Neural crest cell (in vitro differentiated cells): Measurements from ENCODE around the gene SQOR. TPM values are rescaled to one million over a fixed set of nuclear protein-coding genes. Genes with fewer than 3 reads are reported as not detected.

Experiments
- DNase-seq: peaks from one replicate; pipeline ENCODE4 v3.0.0; 2021; ENCODE audit warnings: low read depth, mixed read lengths, low spot score
- H3K27ac Mint-ChIP-seq: one replicate; pipeline ENCODE4 v1.8.0; 2021; ENCODE audit warnings: mild to moderate bottlenecking, mixed read lengths; ENCODE audit not compliant: unreplicated experiment
- H3K27me3 Mint-ChIP-seq: 2 replicates; pipeline ENCODE4 v1.8.0; 2021; ENCODE audit warnings: low read depth, mild to moderate bottlenecking, mixed read lengths
- H3K36me3 Mint-ChIP-seq: 2 replicates; pipeline ENCODE4 v1.8.0; 2021; ENCODE audit warnings: low read depth, mild to moderate bottlenecking, mixed read lengths
- H3K4me1 Mint-ChIP-seq: 2 replicates; pipeline ENCODE4 v1.8.0; 2021; ENCODE audit warnings: mixed read lengths
- H3K4me3 Mint-ChIP-seq: one replicate; pipeline ENCODE4 v1.8.0; 2021; ENCODE audit warnings: mild to moderate bottlenecking, mixed read lengths
- H3K9me3 Mint-ChIP-seq: 2 replicates; pipeline ENCODE4 v1.8.0; 2021; ENCODE audit warnings: mixed read lengths
- total RNA-seq: library from RNA; stranded (reverse); gene quantifications from 2 replicates; pipeline ENCODE4 v1.2.1, GENCODE V29; 2021
- TF ChIP-seq, protein P1 (sequence below): fragments of 200-600 bp; sonication (generic); conservative IDR thresholded peaks from 2 replicates; pipeline ENCODE4 v1.5.0; 2021; ENCODE audit warnings: antibody characterized with exemption, mild to moderate bottlenecking

SQOR gene
- total RNA-seq, 1 donor from 2014 or later, result not detected

DNA sequence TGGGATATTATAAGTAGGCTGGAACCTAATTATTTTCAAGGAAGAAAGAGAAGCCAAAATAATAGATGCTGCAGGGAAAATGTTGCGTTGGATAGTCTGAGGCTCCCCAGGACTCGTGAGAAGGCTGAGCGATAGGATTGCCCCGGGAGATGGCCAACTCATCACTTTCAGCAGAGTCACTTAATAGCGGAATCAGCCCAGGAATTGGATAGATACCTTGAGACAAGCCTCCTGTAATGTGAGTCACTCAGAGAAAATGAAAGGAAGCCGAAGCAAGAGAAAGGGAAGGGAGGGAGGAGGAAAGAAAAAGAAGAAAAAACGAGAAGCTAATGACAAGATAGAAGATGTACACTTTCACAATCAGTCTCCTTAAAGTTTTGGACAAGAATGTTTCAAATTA lies 94.3 kb downstream of the SQOR start:
- no peak overlapping the region for H3K4me3 Mint-ChIP-seq
- H3K9me3 Mint-ChIP-seq, result no peaks in the 10 kb centered on the region
- H3K4me1 Mint-ChIP-seq, result peaks cover 5% of the 10 kb centered on the region
- H3K36me3 Mint-ChIP-seq, result no peaks in the 10 kb centered on the region
- TF ChIP-seq, protein P1, sequence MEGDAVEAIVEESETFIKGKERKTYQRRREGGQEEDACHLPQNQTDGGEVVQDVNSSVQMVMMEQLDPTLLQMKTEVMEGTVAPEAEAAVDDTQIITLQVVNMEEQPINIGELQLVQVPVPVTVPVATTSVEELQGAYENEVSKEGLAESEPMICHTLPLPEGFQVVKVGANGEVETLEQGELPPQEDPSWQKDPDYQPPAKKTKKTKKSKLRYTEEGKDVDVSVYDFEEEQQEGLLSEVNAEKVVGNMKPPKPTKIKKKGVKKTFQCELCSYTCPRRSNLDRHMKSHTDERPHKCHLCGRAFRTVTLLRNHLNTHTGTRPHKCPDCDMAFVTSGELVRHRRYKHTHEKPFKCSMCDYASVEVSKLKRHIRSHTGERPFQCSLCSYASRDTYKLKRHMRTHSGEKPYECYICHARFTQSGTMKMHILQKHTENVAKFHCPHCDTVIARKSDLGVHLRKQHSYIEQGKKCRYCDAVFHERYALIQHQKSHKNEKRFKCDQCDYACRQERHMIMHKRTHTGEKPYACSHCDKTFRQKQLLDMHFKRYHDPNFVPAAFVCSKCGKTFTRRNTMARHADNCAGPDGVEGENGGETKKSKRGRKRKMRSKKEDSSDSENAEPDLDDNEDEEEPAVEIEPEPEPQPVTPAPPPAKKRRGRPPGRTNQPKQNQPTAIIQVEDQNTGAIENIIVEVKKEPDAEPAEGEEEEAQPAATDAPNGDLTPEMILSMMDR, result no peak
- DNase-seq, result no peak
- no peaks in the 10 kb centered on the region for H3K27me3 Mint-ChIP-seq
- H3K27ac Mint-ChIP-seq, result no peak overlapping the region

DNA sequence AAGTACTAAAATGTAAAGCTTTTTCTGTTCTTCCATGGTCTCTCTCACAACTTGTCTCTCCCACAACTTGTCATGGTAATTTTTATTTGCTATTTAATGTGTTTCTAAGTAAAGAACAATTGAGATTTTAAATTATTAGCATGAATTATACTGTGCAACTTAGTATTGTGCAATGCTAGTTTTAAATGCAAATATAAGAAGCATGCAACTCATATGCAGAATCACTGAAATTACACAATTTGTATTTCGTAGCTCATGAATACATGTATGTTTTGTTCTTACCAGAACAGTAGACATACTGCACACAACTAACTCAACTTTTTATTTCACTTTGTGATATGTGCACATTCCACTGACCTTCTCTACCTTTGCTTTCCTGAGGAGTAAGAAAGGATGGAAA lies 96.5 kb downstream of the SQOR start:
- no peaks in the 10 kb centered on the region for H3K4me1 Mint-ChIP-seq
- H3K4me3 Mint-ChIP-seq, result no peak overlapping the region
- no peak overlapping the region for H3K27ac Mint-ChIP-seq
- TF ChIP-seq, protein P1, result no peak
- no peak for DNase-seq
- no peaks in the 10 kb centered on the region for H3K36me3 Mint-ChIP-seq
- no peaks in the 10 kb centered on the region for H3K27me3 Mint-ChIP-seq
- no peaks in the 10 kb centered on the region for H3K9me3 Mint-ChIP-seq

DNA sequence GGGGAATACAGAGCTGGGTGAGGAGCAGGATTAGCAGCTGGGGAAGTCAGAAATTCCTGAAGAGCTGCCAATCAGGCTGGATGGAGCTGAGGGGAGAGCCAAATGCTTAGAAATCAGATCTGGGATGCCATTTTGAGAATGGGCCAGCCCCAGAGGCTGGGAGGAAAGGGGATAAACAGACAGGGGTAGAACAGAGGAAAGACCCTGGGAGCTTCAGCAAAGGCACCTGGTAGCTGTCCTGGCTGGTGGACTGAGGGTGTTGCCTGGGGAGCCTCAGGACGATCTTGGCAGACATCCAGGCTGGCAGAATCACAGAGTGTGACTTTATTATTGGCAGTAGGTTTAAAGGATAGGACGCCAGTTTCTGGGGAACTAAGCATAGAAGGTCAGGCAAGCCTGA lies 97.8 kb downstream of the SQOR start:
- H3K4me1 Mint-ChIP-seq, result no peaks in the 10 kb centered on the region
- no peak overlapping the region for H3K4me3 Mint-ChIP-seq
- H3K27ac Mint-ChIP-seq, result no peak overlapping the region
- no peaks in the 10 kb centered on the region for H3K36me3 Mint-ChIP-seq
- no peaks in the 10 kb centered on the region for H3K9me3 Mint-ChIP-seq
- H3K27me3 Mint-ChIP-seq, result no peaks in the 10 kb centered on the region
- no peak for DNase-seq
- TF ChIP-seq, protein P1, result no peak

DNA sequence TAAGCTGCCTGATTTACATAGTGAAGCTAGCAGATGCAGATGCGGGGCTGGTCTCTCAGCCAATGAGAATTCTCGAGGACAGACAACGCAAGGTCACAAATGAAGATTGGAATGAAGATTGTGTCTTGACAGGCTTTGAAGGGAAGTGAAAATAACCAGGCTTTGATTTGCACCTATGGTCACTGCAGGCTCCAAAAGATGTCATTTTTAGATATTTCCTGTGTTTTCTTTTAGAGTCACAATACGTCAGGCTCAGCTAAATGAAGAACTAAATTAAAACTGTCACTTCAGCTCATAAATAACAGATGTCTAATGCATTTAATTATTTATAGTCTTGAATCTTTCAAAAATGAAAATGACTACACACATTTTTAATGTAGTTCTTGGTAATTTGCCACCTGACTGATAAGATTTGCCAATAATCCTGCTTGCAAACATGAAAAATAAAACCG lies 99.5 kb downstream of the SQOR start:
- Mint-ChIP-seq H3K4me3 (no peak overlapping the region), H3K4me1 (no peaks in the 10 kb centered on the region)

More for the DNA sequence above, 99.5 kb downstream of the SQOR start:
- no peaks in the 10 kb centered on the region for H3K9me3 Mint-ChIP-seq
- H3K27me3 Mint-ChIP-seq, result no peaks in the 10 kb centered on the region
- DNase-seq, result no peak
- no peak overlapping the region for H3K27ac Mint-ChIP-seq
- H3K36me3 Mint-ChIP-seq, result no peaks in the 10 kb centered on the region
- TF ChIP-seq, protein P1, result no peak

Other genes with a start within 250 kb of the SQOR start
- 2.7 TPM in 2 replicates for gene SLC30A4, start 112.3 kb upstream of the SQOR start, total RNA-seq
- 54.4 and 60.0 TPM in 2 replicates for gene BLOC1S6, start 47.6 kb upstream of the SQOR start, total RNA-seq